Measurements from ENCODE around the gene CBX6.
A peak's percentile ranks its signal among the peaks of the same experiment; 100 is the strongest.

CBX6 gene

DNA sequence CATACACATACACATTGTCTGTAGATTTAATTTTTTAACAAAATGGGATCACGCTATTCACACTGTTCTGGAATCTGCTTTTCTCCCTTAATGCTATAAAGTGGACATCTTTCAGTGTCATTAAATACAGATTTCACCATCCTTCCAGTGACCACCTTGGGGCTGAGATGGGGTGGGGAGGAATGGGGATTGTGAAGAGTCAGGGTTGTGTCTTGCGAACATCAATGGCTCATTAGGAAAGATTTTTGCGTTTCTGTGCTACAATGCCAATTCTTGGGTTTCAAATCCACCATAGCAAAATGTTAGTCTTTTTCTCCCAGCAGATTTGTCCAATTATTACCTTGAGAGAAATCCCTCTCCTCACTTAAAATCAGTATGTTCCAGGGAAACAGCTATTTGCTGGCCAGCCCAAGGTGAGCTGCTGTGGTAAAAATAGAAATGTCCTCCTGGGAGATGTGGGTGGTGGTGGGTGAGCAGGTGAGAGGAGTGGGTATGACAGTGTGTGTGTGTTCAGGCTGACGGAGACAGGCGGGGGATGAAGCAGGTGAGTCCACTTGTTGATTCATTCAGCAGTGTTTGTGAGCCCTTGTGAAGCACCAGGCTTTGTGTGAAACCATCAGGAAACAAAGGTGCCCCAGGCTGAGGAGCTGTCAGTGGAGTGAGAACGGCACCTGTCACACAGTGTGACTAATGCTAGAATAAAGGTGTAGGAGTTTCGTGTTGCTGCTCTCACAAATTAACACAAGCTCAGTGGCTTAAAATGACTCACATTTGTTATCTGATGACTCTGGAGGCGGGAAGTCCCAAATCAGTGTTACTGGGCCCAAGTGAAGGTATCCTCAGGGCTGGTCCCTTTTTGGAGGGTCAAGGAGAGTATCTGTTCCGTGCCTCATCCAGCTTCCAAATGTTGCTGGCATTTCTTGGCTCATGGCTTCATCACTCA is 1.7 kb upstream of the CBX6 start:
- TF ChIP-seq, protein P1, sequence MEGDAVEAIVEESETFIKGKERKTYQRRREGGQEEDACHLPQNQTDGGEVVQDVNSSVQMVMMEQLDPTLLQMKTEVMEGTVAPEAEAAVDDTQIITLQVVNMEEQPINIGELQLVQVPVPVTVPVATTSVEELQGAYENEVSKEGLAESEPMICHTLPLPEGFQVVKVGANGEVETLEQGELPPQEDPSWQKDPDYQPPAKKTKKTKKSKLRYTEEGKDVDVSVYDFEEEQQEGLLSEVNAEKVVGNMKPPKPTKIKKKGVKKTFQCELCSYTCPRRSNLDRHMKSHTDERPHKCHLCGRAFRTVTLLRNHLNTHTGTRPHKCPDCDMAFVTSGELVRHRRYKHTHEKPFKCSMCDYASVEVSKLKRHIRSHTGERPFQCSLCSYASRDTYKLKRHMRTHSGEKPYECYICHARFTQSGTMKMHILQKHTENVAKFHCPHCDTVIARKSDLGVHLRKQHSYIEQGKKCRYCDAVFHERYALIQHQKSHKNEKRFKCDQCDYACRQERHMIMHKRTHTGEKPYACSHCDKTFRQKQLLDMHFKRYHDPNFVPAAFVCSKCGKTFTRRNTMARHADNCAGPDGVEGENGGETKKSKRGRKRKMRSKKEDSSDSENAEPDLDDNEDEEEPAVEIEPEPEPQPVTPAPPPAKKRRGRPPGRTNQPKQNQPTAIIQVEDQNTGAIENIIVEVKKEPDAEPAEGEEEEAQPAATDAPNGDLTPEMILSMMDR (conservative IDR thresholded peaks at IDR 0.05; ENCODE audit: low read length) = no peak
- no peak for TF ChIP-seq EZH2phosphoT487 (IDR thresholded peaks at IDR 0.05; ENCODE audit: borderline replicate concordance)
- H3K79me2 ChIP-seq (ENCODE audit: insufficient read depth, low read length) = peaks cover 19% of the 10 kb centered on the region
- H2AFZ ChIP-seq (ENCODE audit: low read length) = no peak overlapping the region
- H3F3A ChIP-seq (ENCODE audit: low read depth) = no peaks in the 10 kb centered on the region
- no peaks in the 10 kb centered on the region for H3K9me3 ChIP-seq (ENCODE audit: insufficient read depth, low read depth, low read length)
- H3K4me2 ChIP-seq (ENCODE audit: low read depth, low read length, poor library complexity, severe bottlenecking) = peak overlapping the region; percentile 98
- H3K4me3 ChIP-seq (ENCODE audit: low read length, poor library complexity, severe bottlenecking) = no peak overlapping the region
- peaks cover 26% of the 10 kb centered on the region for H4K20me1 ChIP-seq (ENCODE audit: insufficient read depth, low read length, poor library complexity, severe bottlenecking)
- H3K4me1 ChIP-seq (ENCODE audit: insufficient read depth, low read length, poor library complexity, severe bottlenecking) = peaks cover 27% of the 10 kb centered on the region
- no peaks in the 10 kb centered on the region for H3K36me3 ChIP-seq (ENCODE audit: insufficient read depth, low read length)
- peak overlapping the region; percentile 74 for H3K9ac ChIP-seq (ENCODE audit: low read depth, low read length, poor library complexity, severe bottlenecking)
- no peaks in the 10 kb centered on the region for H3K9me2 ChIP-seq (replicated peaks; ENCODE audit: low read depth, low read length)
- H3K27me3 ChIP-seq (ENCODE audit: insufficient read depth, low read length, poor library complexity, severe bottlenecking) = peaks cover 4% of the 10 kb centered on the region

DNA sequence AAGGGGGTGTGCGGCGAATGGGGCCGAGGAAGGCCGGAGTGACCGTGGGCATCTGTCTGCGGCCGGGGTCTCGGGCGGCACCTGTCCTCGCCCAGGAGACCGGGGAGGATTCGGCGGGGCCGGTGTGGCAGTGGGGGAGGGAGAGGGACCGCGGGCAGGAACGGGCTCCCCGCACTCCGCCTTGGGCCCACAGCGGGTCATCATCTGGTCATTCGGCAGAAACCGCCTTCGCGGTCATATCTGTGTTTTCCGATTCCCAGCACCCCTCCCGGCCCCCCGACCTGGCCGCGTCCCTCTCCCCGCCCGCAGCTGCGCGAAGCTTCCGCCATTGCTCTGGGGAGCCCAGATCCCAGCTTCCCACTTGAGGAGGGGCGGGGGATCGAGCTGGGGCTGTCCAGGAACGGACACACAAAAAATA is 824 bp upstream of the CBX6 start:
- Histone ChIP-seq H3K79me2 (ENCODE audit: insufficient read depth, low read length) (peaks cover 19% of the 10 kb centered on the region), H2AFZ (ENCODE audit: low read length) (peak overlapping the region; percentile 99), H3K27me3 (ENCODE audit: insufficient read depth, low read length, poor library complexity, severe bottlenecking) (peaks cover 4% of the 10 kb centered on the region), H3F3A (ENCODE audit: low read depth) (no peaks in the 10 kb centered on the region), H3K4me2 (ENCODE audit: low read depth, low read length, poor library complexity, severe bottlenecking) (peak overlapping the region; percentile 98), H3K4me1 (ENCODE audit: insufficient read depth, low read length, poor library complexity, severe bottlenecking) (peaks cover 27% of the 10 kb centered on the region), H3K9me3 (ENCODE audit: insufficient read depth, low read depth, low read length) (no peaks in the 10 kb centered on the region), H3K36me3 (ENCODE audit: insufficient read depth, low read length) (no peaks in the 10 kb centered on the region), H3K9ac (ENCODE audit: low read depth, low read length, poor library complexity, severe bottlenecking) (peak overlapping the region; percentile 74), H3K9me2 (replicated peaks; ENCODE audit: low read depth, low read length) (no peaks in the 10 kb centered on the region), H3K4me3 (ENCODE audit: low read length, poor library complexity, severe bottlenecking) (peak overlapping the region; percentile 95), H4K20me1 (ENCODE audit: insufficient read depth, low read length, poor library complexity, severe bottlenecking) (peaks cover 35% of the 10 kb centered on the region)
- TF ChIP-seq, protein P1 (conservative IDR thresholded peaks at IDR 0.05; ENCODE audit: low read length) = no peak
- no peak for TF ChIP-seq EZH2phosphoT487 (IDR thresholded peaks at IDR 0.05; ENCODE audit: borderline replicate concordance)

DNA sequence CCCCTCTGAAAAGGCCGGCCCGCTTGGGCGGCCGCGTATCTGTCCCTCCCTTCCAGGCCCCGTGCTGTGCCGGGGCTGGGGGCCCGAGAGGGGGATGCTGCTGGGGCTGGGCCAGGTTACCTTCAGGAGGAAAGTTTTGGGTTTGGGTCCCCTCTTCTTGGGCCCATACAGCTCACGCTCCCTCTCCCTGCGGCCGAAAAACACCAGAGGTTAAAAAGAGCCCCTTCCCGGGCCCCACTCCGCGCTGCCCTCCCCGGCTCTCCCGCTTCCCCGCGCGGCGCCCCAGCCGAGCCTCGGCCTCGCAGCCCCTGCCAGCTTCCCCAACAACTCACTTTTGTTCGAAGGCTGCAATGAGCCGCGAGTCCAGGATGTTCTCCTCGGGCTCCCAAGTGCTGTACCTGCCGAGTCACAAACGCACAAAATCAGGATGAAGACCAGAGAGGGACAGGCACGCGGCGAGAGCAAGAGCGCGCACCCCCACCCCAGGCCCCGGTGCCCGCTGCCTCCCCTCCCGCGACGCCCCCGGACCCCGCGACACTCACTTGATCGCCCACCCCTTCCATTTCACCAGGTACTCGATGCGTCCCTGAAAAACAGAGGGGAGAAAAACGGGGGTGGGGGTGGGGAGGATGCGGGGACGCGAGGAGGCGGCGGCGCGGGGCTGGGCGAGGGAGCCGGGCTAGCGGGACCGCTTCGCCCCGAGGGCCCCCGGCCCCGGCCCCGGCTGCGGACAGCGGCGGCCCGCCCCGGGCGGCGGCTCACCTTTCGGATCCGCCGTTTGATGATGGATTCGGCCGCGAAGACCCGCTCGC is 450 bp downstream of the CBX6 start:
- Histone ChIP-seq H3K9ac (ENCODE audit: low read depth, low read length, poor library complexity, severe bottlenecking) (peak overlapping the region; percentile 85), H2AFZ (ENCODE audit: low read length) (peak overlapping the region; percentile 71), H4K20me1 (ENCODE audit: insufficient read depth, low read length, poor library complexity, severe bottlenecking) (peaks cover 38% of the 10 kb centered on the region), H3F3A (ENCODE audit: low read depth) (no peaks in the 10 kb centered on the region), H3K4me3 (ENCODE audit: low read length, poor library complexity, severe bottlenecking) (peak overlapping the region; percentile 94), H3K4me2 (ENCODE audit: low read depth, low read length, poor library complexity, severe bottlenecking) (peak overlapping the region; percentile 83), H3K9me2 (replicated peaks; ENCODE audit: low read depth, low read length) (no peaks in the 10 kb centered on the region), H3K4me1 (ENCODE audit: insufficient read depth, low read length, poor library complexity, severe bottlenecking) (peaks cover 27% of the 10 kb centered on the region), H3K36me3 (ENCODE audit: insufficient read depth, low read length) (no peaks in the 10 kb centered on the region), H3K9me3 (ENCODE audit: insufficient read depth, low read depth, low read length) (no peaks in the 10 kb centered on the region), H3K27me3 (ENCODE audit: insufficient read depth, low read length, poor library complexity, severe bottlenecking) (peaks cover 4% of the 10 kb centered on the region), H3K79me2 (ENCODE audit: insufficient read depth, low read length) (peaks cover 19% of the 10 kb centered on the region)
- TF ChIP-seq, protein P1 (conservative IDR thresholded peaks at IDR 0.05; ENCODE audit: low read length) = no peak
- no peak for TF ChIP-seq EZH2phosphoT487 (IDR thresholded peaks at IDR 0.05; ENCODE audit: borderline replicate concordance)

All from Loucy (cell line).